Neutrophil (primary cell): ENCODE results near the gene TSEN54.

ENCODE experiments used
- H3K27ac ChIP-seq: fragments of 200-600 bp; sonication (generic); 2 replicates; pipeline ENCODE4 v1.5.1; 2016; ENCODE audit warnings: mild to moderate bottlenecking, moderate library complexity
- H3K27me3 ChIP-seq: fragments of 200-600 bp; sonication (generic); 2 replicates; pipeline ENCODE4 v1.6.0; 2016; ENCODE audit warnings: mild to moderate bottlenecking
- H3K36me3 ChIP-seq: fragments of 200-600 bp; sonication (generic); 2 replicates; pipeline ENCODE4 v1.5.1; 2017
- H3K4me1 ChIP-seq, 2 experiments: fragments of 200-600 bp in 1 of 2; sonication (generic) in 1 of 2; 1 replicate in 1 of 2; 2 replicates in 1 of 2; pipeline versions ENCODE4 v1.5.1 to v1.6.1; 2013 to 2016; ENCODE audit warnings: low read depth in 1 of 2, low read length in 1 of 2, mild to moderate bottlenecking in 1 of 2, moderate library complexity in 1 of 2; ENCODE audit not compliant: control insufficient read depth in 1 of 2, insufficient read depth in 1 of 2
- H3K4me3 ChIP-seq, 2 experiments: fragments of 200-600 bp in 1 of 2; sonication (generic) in 1 of 2; 1 replicate in 1 of 2; 2 replicates in 1 of 2; pipeline ENCODE4 v1.5.1; 2013 to 2016; ENCODE audit warnings: low read depth in 1 of 2, low read length in 1 of 2, mild to moderate bottlenecking in 1 of 2, moderate library complexity in 1 of 2
- H3K9me3 ChIP-seq: fragments of 200-600 bp; sonication (generic); 2 replicates; pipeline ENCODE4 v1.5.1; 2016
- TF ChIP-seq, protein P1 (sequence below): fragments of 200-600 bp; sonication (generic); IDR thresholded peaks from 2 replicates; pipeline ENCODE4 v1.5.1; 2016; ENCODE audit warnings: antibody characterized with exemption

The TSEN54 gene

DNA sequence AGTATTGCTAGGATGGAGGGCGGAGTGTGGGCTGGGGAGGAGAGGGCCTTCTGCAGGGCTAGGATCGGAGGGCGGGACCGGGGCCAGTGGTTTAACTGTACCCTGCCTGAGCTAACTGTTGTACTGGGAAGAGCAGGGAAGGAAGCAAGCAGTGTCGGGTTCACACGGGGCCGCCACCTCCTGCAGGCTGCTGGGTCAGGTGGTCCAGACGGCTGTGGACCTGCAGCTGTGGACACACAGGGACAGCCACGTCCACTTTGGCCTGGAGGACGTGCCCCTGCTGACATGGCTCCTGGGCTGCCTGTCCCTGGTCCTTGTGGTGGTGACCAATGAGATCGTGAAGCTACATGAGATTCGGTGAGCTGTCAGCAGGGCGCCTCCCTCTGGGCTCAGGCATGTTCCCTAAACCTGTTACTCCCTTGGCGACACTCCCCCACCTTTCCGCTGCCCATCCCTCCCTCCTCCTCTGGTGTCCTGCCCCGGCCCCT is 17.6 kb upstream of the TSEN54 start:
- H3K4me3 ChIP-seq, result no peak overlapping the region
- H3K9me3 ChIP-seq, result no peaks in the 10 kb centered on the region

DNA sequence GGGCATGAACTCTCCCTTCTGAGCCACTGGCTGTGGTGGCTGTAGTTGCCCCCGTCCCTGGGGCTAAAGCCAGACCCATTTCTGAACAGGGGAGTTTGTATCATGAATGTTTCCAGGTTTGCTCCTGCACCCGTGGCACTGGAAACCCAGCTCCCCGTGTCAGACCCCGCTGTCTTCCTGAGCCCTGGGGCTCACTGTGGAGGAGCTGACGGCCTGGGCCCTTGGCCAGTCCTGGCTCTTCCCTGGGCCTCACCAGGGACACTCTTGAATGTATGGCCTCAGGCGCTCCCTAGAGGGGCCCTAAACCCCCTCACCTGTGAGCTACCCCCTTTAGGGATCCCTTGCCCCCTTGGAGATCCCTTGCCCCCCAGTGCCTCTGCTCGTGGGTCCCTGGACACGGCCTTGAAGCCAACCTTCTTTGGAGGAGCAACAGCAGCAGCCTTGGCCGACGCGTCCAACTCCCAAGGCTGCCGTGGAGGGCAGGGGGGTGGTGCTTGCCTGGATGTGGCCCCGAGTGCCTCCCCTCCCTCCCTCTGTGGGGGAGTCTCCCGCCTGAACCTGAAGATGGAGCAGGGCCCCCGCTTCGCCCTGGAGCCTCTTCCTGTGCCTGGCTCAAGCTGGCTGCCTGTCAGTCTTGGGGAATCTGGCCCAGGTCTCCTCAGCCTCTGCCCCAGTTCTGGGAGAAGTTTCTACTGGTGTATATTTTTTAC is 16.9 kb upstream of the TSEN54 start:
- H3K27ac ChIP-seq, result no peak overlapping the region
- no peaks in the 10 kb centered on the region for H3K9me3 ChIP-seq
- peaks cover 46% of the 10 kb centered on the region for H3K36me3 ChIP-seq
- no peaks in the 10 kb centered on the region for H3K27me3 ChIP-seq
- TF ChIP-seq, protein P1, sequence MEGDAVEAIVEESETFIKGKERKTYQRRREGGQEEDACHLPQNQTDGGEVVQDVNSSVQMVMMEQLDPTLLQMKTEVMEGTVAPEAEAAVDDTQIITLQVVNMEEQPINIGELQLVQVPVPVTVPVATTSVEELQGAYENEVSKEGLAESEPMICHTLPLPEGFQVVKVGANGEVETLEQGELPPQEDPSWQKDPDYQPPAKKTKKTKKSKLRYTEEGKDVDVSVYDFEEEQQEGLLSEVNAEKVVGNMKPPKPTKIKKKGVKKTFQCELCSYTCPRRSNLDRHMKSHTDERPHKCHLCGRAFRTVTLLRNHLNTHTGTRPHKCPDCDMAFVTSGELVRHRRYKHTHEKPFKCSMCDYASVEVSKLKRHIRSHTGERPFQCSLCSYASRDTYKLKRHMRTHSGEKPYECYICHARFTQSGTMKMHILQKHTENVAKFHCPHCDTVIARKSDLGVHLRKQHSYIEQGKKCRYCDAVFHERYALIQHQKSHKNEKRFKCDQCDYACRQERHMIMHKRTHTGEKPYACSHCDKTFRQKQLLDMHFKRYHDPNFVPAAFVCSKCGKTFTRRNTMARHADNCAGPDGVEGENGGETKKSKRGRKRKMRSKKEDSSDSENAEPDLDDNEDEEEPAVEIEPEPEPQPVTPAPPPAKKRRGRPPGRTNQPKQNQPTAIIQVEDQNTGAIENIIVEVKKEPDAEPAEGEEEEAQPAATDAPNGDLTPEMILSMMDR, result no peak
- peaks cover 0 to 7% of the 10 kb centered on the region in 2 experiments for H3K4me1 ChIP-seq
- H3K4me3 ChIP-seq, result no peak overlapping the region

More for the DNA sequence above, 17.6 kb upstream of the TSEN54 start:
- H3K4me1 ChIP-seq, result peaks cover 0 to 7% of the 10 kb centered on the region in 2 experiments
- TF ChIP-seq, protein P1, result no peak
- H3K27ac ChIP-seq, result no peak overlapping the region
- peaks cover 53% of the 10 kb centered on the region for H3K36me3 ChIP-seq
- H3K27me3 ChIP-seq, result no peaks in the 10 kb centered on the region

DNA sequence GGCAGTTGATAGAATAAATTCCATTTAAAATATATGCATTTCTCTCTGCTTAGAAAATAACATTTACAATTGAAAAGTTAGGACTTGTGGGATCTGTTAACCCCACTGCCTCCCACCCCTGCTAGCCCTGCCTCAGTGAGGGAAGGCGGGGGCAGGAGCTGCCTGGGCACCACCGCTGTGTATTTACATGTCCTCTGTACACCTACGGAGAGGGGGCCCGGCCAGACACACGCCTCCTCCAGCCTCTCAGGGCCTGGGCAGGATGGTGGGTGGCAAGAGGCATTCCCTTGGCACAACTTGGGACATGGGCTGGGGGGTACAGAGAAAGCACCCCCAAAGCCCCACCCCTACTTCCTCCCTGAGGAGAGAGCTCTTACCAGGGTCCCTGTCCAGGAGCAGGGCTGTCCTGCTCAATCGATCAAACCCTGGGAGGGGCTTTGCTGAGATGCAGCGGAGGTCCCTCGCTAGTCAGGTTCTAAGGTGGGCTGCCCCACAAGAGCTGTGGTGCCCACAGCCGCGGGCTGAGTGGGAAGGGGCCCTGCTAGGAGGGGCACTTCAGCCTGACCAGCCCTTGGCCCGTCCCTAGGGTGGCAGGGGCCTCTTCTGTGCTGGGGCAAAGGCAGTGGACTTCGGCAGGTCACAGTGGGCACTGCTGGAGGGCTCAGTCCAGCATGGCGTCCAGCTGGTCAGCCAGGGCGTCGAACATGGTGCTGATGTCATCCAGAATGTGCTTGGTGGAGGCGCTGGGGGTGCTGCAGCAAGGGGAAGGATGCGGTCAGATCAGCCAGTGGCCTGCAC is 15.7 kb upstream of the TSEN54 start:
- Histone ChIP-seq H3K4me3 (no peak overlapping the region), H3K9me3 (no peaks in the 10 kb centered on the region), H3K27me3 (no peaks in the 10 kb centered on the region), H3K27ac (no peak overlapping the region), H3K4me1 (peaks cover 0 to 7% of the 10 kb centered on the region in 2 experiments), H3K36me3 (peaks cover 35% of the 10 kb centered on the region)
- TF ChIP-seq, protein P1, result no peak

DNA sequence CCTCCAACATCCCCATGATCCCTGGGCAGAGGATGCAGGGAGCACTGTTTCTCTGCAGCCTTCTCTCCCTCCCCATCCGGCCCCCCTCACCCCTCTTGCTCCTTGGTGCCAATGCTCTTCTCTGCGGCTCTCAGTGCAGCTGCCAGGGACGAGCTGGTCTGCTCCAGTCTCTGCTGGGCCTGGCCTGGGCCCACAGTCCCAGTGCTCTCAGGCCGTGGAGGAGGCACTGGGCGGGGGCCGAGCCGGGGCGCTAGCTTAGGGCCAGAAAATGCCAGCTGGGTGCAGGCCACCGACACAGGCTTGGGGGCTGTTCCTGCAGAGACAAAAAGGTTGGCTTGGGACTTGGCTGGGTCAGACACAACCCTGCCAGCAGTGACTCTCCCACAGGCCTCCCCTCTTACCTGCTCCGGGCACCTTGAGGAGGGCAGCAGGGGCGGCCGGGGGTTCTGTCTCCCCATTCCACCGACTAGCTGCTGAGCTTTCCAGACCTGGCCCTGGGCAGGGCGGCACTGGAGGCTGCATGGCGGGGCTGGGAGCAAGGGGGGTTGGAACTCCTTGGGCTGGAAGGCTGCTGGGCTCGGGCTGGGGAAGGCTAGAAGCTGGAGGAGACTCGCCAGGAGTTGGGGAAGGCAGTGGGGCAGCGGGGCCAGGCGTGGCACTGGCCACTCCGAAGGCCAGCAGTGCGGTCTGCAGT is 14.8 kb upstream of the TSEN54 start:
- Histone ChIP-seq H3K4me3 (no peak overlapping the region), H3K27ac (no peak overlapping the region), H3K27me3 (no peaks in the 10 kb centered on the region), H3K36me3 (peaks cover 26% of the 10 kb centered on the region), H3K4me1 (peaks cover 0 to 7% of the 10 kb centered on the region in 2 experiments), H3K9me3 (no peaks in the 10 kb centered on the region)
- TF ChIP-seq, protein P1, result no peak

DNA sequence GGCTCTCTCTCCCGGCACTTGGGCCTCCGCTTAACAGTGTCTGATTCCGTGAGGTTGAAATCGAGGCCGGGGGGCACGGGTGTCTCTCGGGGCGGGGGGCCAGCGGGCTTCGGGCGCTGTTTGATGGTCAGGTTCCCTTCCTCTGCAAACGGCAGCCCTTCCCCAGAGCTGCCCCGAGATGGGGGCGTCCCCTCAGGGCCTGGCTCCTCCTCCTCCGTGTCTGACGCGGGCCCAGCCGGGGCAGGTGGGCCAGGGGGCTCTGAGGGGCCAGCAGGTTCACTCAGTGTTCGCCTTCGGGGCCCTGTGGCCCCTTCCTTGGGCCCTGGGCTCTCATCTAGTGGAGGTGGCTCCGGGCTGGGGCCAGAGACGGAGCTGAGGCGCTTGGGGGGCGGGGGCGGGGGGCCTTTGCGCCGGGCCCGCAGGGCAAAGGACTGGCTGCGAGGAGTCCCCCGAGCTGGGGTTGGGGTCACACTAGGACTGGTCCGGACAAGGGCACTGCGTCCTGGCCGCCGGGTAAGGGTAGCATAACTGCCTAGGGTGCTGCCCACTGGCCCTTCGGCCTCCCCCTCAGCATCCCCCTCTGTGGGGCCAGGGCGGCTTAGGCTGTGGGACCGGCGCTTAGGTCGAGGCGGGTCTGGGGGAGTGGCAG is 14.1 kb upstream of the TSEN54 start:
- Histone ChIP-seq H3K4me3 (no peak overlapping the region), H3K27me3 (no peaks in the 10 kb centered on the region), H3K27ac (no peak overlapping the region), H3K9me3 (no peaks in the 10 kb centered on the region), H3K4me1 (peaks cover 0 to 7% of the 10 kb centered on the region in 2 experiments), H3K36me3 (peaks cover 23% of the 10 kb centered on the region)
- TF ChIP-seq, protein P1, result no peak
